Pulmonary artery endothelial cell (primary cell): ENCODE results near the gene TEX101. TPM values are rescaled to one million over a fixed set of nuclear protein-coding genes. Genes with fewer than 3 reads are reported as not detected.
"Not testable (repeated sequence)": the region's sequence is repeated elsewhere in the genome, so short reads cannot be mapped to it uniquely, and the experiment has no call there.

Experiments
- DNase-seq: peaks from one replicate; pipeline ENCODE4 v3.0.0-alpha.2; 2011; ENCODE audit warnings: low read depth, low spot score
- total RNA-seq: library from RNA; depleted of rRNA; stranded (reverse); fragments of >200 nt; gene quantifications from 2 replicates; pipeline ENCODE4 v1.2.3, GENCODE V29; 2014

The TEX101 gene
- total RNA-seq, 1 donor from 2014 or later = not detected

- DNase-seq = no peak
Measured at GRCh38 chr19:43416951-43417623, 2.4 kb downstream of the TEX101 start.

- DNase-seq = no peak
Measured at GRCh38 chr19:43420954-43421353, 6.3 kb downstream of the TEX101 start.

- no peak for DNase-seq
Measured at GRCh38 chr19:43422000-43422688, 7.5 kb downstream of the TEX101 start.

GRCh38 chr19:43422689-43423066 lies 8.0 kb downstream of the TEX101 start:
- no peak for DNase-seq

- no peak for DNase-seq
Measured at GRCh38 chr19:43423779-43424178, 9.1 kb downstream of the TEX101 start.

- no peak for DNase-seq
Measured at GRCh38 chr19:43425567-43426392, 11.1 kb downstream of the TEX101 start.

GRCh38 chr19:43429395-43429794 lies 14.7 kb downstream of the TEX101 start:
- no peak for DNase-seq

GRCh38 chr19:43430142-43430710 lies 15.5 kb downstream of the TEX101 start:
- DNase-seq = no peak

GRCh38 chr19:43430976-43431375 lies 16.3 kb downstream of the TEX101 start:
- no peak for DNase-seq

- no peak for DNase-seq
Measured at GRCh38 chr19:43433358-43433673, 18.6 kb downstream of the TEX101 start.

- no peak for DNase-seq
Measured at GRCh38 chr19:43433689-43434088, 19.0 kb downstream of the TEX101 start.

- no peak for DNase-seq
Measured at GRCh38 chr19:43435775-43436174, 21.1 kb downstream of the TEX101 start.

- not testable (repeated sequence) for DNase-seq
Measured at GRCh38 chr19:43437284-43437683, 22.6 kb downstream of the TEX101 start.

GRCh38 chr19:43437712-43438111 lies 23.0 kb downstream of the TEX101 start:
- no peak for DNase-seq

GRCh38 chr19:43438291-43439031 lies 23.8 kb downstream of the TEX101 start:
- no peak for DNase-seq

GRCh38 chr19:43439032-43439708 lies 24.5 kb downstream of the TEX101 start:
- DNase-seq = no peak

- DNase-seq = no peak
Measured at GRCh38 chr19:43439709-43440063, 25.0 kb downstream of the TEX101 start.

GRCh38 chr19:43441716-43442115 lies 27.0 kb downstream of the TEX101 start:
- DNase-seq = no peak

- not testable (repeated sequence) for DNase-seq
Measured at GRCh38 chr19:43444091-43444490, 29.4 kb downstream of the TEX101 start.

- DNase-seq = no peak
Measured at GRCh38 chr19:43444531-43445287, 30.0 kb downstream of the TEX101 start.
